Pulmonary artery endothelial cell (primary cell): Measurements from ENCODE around the gene UBLCP1. TPM values are rescaled to one million over a fixed set of nuclear protein-coding genes. Genes with fewer than 3 reads are reported as not detected.
A peak's percentile ranks its signal among the peaks of the same experiment; 100 is the strongest.

ENCODE experiments used
- DNase-seq: peaks from one replicate; pipeline ENCODE4 v3.0.0-alpha.2; 2011; ENCODE audit warnings: low read depth, low spot score
- total RNA-seq: library from RNA; depleted of rRNA; stranded (reverse); fragments of >200 nt; gene quantifications from 2 replicates; pipeline ENCODE4 v1.2.3, GENCODE V29; 2014

The UBLCP1 gene
- total RNA-seq, 1 donor from 2014 or later = 11.7 TPM

- no peak for DNase-seq
Observed at GRCh38 chr5:159310511-159310910, 47.4 kb downstream of the UBLCP1 start.

GRCh38 chr5:159311063-159311462 lies 48.0 kb downstream of the UBLCP1 start:
- no peak for DNase-seq

GRCh38 chr5:159313197-159313596 lies 50.1 kb downstream of the UBLCP1 start:
- DNase-seq = no peak

GRCh38 chr5:159316519-159317383 lies 53.7 kb downstream of the UBLCP1 start:
- DNase-seq = peak; percentile 7

- DNase-seq = no peak
Observed at GRCh38 chr5:159317849-159318248, 54.8 kb downstream of the UBLCP1 start.

GRCh38 chr5:159318448-159318847 lies 55.4 kb downstream of the UBLCP1 start:
- no peak for DNase-seq

GRCh38 chr5:159319363-159319762 lies 56.3 kb downstream of the UBLCP1 start:
- no peak for DNase-seq

GRCh38 chr5:159319832-159320231 lies 56.7 kb downstream of the UBLCP1 start:
- no peak for DNase-seq

- no peak for DNase-seq
Observed at GRCh38 chr5:159322180-159322579, 59.1 kb downstream of the UBLCP1 start.

GRCh38 chr5:159324102-159324755 lies 61.1 kb downstream of the UBLCP1 start:
- DNase-seq = no peak

GRCh38 chr5:159324986-159325385 lies 61.9 kb downstream of the UBLCP1 start:
- DNase-seq = no peak

- DNase-seq = no peak
Observed at GRCh38 chr5:159330131-159330800, 67.2 kb downstream of the UBLCP1 start, which contains the start of gene IL12B. TSS of gene IL12B (minus strand) at chr5:159330487. CDS start at chr5:159326782, 3,705 bp downstream.

GRCh38 chr5:159331093-159331973 lies 68.2 kb downstream of the UBLCP1 start:
- no peak for DNase-seq

GRCh38 chr5:159332800-159333544 lies 69.9 kb downstream of the UBLCP1 start:
- DNase-seq = no peak

GRCh38 chr5:159333545-159333925 lies 70.4 kb downstream of the UBLCP1 start:
- DNase-seq = no peak

Other genes with a start within 250 kb of the UBLCP1 start
- gene EBF1, start 163.4 kb upstream of the UBLCP1 start, total RNA-seq = 0.07 and 0.28 TPM in 2 replicates
- 55.7 and 59.3 TPM in 2 replicates for gene RNF145, start 53.7 kb upstream of the UBLCP1 start, total RNA-seq
- not detected in 2 replicates for gene IL12B, start 67.2 kb downstream of the UBLCP1 start, total RNA-seq